HG03060 (cell line): ENCODE results near the gene PIK3C2G.

Experiments used
- ATAC-seq: cut with Tn5 transposase; IDR thresholded peaks from one replicate; pipeline ENCODE4 v1.9.1; 2021; ENCODE audit warnings: low read depth, moderate number of reproducible peaks; ENCODE audit not compliant: unreplicated experiment

The PIK3C2G gene

GRCh38 chr12:18414671-18415070 lies 153.4 kb downstream of the PIK3C2G start:
- ATAC-seq: no peak

- no peak for ATAC-seq
These were observed 153.9 kb downstream of the PIK3C2G start for GRCh38 chr12:18415227-18415626.

- no peak for ATAC-seq
These were observed 155.1 kb downstream of the PIK3C2G start for GRCh38 chr12:18416412-18416811.

GRCh38 chr12:18419311-18419710 lies 158.0 kb downstream of the PIK3C2G start:
- no peak for ATAC-seq

- ATAC-seq: no peak
These were observed 160.5 kb downstream of the PIK3C2G start for GRCh38 chr12:18421867-18422266.

- no peak for ATAC-seq
These were observed 161.6 kb downstream of the PIK3C2G start for GRCh38 chr12:18422871-18423270.

GRCh38 chr12:18424857-18425256 lies 163.5 kb downstream of the PIK3C2G start:
- no peak for ATAC-seq

- ATAC-seq: no peak
These were observed 166.2 kb downstream of the PIK3C2G start for GRCh38 chr12:18427520-18427919.

- no peak for ATAC-seq
These were observed 167.1 kb downstream of the PIK3C2G start for GRCh38 chr12:18428416-18428815.

GRCh38 chr12:18429366-18429765 lies 168.0 kb downstream of the PIK3C2G start:
- ATAC-seq: no peak

- peak; percentile 79 for ATAC-seq
These were observed 169.2 kb downstream of the PIK3C2G start for GRCh38 chr12:18430425-18431048.

GRCh38 chr12:18431771-18432170 lies 170.5 kb downstream of the PIK3C2G start:
- ATAC-seq: no peak

- no peak for ATAC-seq
These were observed 170.9 kb downstream of the PIK3C2G start for GRCh38 chr12:18432206-18432605.

- no peak for ATAC-seq
These were observed 174.9 kb downstream of the PIK3C2G start for GRCh38 chr12:18436170-18436569.

GRCh38 chr12:18439541-18439940 lies 178.2 kb downstream of the PIK3C2G start:
- no peak for ATAC-seq

- no peak for ATAC-seq
These were observed 182.6 kb downstream of the PIK3C2G start for GRCh38 chr12:18443768-18444437.

GRCh38 chr12:18446061-18446644 lies 184.8 kb downstream of the PIK3C2G start:
- no peak for ATAC-seq

- ATAC-seq: no peak
These were observed 193.0 kb downstream of the PIK3C2G start for GRCh38 chr12:18454330-18454729.

- ATAC-seq: no peak
These were observed 195.0 kb downstream of the PIK3C2G start for GRCh38 chr12:18456344-18456743.

- ATAC-seq: no peak
These were observed 196.0 kb downstream of the PIK3C2G start for GRCh38 chr12:18457362-18457761.

GRCh38 chr12:18461758-18462157 lies 200.4 kb downstream of the PIK3C2G start:
- ATAC-seq: no peak

GRCh38 chr12:18462442-18462841 lies 201.1 kb downstream of the PIK3C2G start:
- no peak for ATAC-seq
